ENCODE data around the gene MRPS7.

Gene MRPS7

GRCh38 chr17:75270218-75270965 lies 8.7 kb downstream of the MRPS7 start (continued):
- no peak for TF ChIP-seq ZNF2 (tag by site-specific recombination; IDR thresholded peaks at IDR 0.05)
- peak; percentile 61; the same call in 1 of the 2 replicates for TF ChIP-seq BCL11B (tag by site-specific recombination; IDR thresholded peaks at IDR 0.05; ENCODE audit: low read depth)
- no peak; the same call in 1 of the 2 replicates for TF ChIP-seq ZNF660 (tag by site-specific recombination; IDR thresholded peaks at IDR 0.05)
- TF ChIP-seq BCL11A (tag by site-specific recombination; IDR thresholded peaks at IDR 0.05; ENCODE audit: low read depth), result 0 out of 2 replicates have a peak, but pooled peaks have one; percentile 45
- TF ChIP-seq ZNF600 (tag by site-specific recombination; IDR thresholded peaks at IDR 0.05), result peak; percentile 87
- peak; percentile 59 for TF ChIP-seq HIC1 (tag by site-specific recombination; IDR thresholded peaks at IDR 0.05)
- peak; percentile 87 for TF ChIP-seq ZEB2 (tag by site-specific recombination; IDR thresholded peaks at IDR 0.05)
- peak; percentile 95 for TF ChIP-seq ZBTB20 (tag by site-specific recombination; IDR thresholded peaks at IDR 0.05)
- TF ChIP-seq ZNF776 (tag by site-specific recombination; IDR thresholded peaks at IDR 0.05; ENCODE audit: borderline replicate concordance), result no peak
- TF ChIP-seq ZBTB48 (tag by site-specific recombination; IDR thresholded peaks at IDR 0.05), result peak; percentile 65; the same call in 1 of the 2 replicates
- TF ChIP-seq ZBTB6 (tag by site-specific recombination; IDR thresholded peaks at IDR 0.05), result peak; percentile 89
- TF ChIP-seq ZNF239 (tag by site-specific recombination; IDR thresholded peaks at IDR 0.05), result no peak
- TF ChIP-seq ZNF501 (tag by site-specific recombination; IDR thresholded peaks at IDR 0.05), result peak; percentile 53
- TF ChIP-seq ZIC2 (tag by site-specific recombination; IDR thresholded peaks at IDR 0.05), result peak; percentile 83
- peak; percentile 92 for TF ChIP-seq ZNF335 (tag by site-specific recombination; conservative IDR thresholded peaks at IDR 0.05)
- peak; percentile 80 for TF ChIP-seq ZBTB8A (tag by site-specific recombination; IDR thresholded peaks at IDR 0.05)
- no peak for TF ChIP-seq TCF7L2 (IDR thresholded peaks at IDR 0.05; ENCODE audit: borderline replicate concordance, low read depth, low read length)
- peak; percentile 61 for TF ChIP-seq ZFP69B (tag by site-specific recombination; IDR thresholded peaks at IDR 0.05)
- no peak for TF ChIP-seq ZNF266 (tag by site-specific recombination; IDR thresholded peaks at IDR 0.05; ENCODE audit: low read depth)
- 0 out of 2 replicates have a peak, but pooled peaks have one; percentile 8 for TF ChIP-seq ZNF777 (tag by site-specific recombination; IDR thresholded peaks at IDR 0.05; ENCODE audit: borderline replicate concordance)
- TF ChIP-seq ZBTB21 (tag by site-specific recombination; IDR thresholded peaks at IDR 0.05), result peak; percentile 30; the same call in 1 of the 2 replicates
- peak; percentile 46; the same call in 1 of the 2 replicates for TF ChIP-seq ZNF692 (tag by site-specific recombination; IDR thresholded peaks at IDR 0.05)
- TF ChIP-seq, protein P1, sequence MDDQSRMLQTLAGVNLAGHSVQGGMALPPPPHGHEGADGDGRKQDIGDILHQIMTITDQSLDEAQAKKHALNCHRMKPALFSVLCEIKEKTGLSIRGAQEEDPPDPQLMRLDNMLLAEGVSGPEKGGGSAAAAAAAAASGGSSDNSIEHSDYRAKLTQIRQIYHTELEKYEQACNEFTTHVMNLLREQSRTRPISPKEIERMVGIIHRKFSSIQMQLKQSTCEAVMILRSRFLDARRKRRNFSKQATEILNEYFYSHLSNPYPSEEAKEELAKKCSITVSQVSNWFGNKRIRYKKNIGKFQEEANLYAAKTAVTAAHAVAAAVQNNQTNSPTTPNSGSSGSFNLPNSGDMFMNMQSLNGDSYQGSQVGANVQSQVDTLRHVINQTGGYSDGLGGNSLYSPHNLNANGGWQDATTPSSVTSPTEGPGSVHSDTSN (CRISPR knock-in tag; IDR thresholded peaks at IDR 0.05), result peak; percentile 67
- no peak for TF ChIP-seq HOXA7 (CRISPR knock-in tag; IDR thresholded peaks at IDR 0.05; ENCODE audit: borderline replicate concordance)
- TF ChIP-seq GLIS1 (tag by site-specific recombination; IDR thresholded peaks at IDR 0.05), result peak; percentile 70; the same call in 1 of the 2 replicates
- TF ChIP-seq ZNF518A (tag by site-specific recombination; conservative IDR thresholded peaks at IDR 0.05; ENCODE audit: low read depth), result 0 out of 2 replicates have a peak, but pooled peaks have one; percentile 23
- TF ChIP-seq EGR2 (tag by site-specific recombination; IDR thresholded peaks at IDR 0.05; ENCODE audit: low read depth), result peak; percentile 88
- peak; percentile 52 for TF ChIP-seq SP3 (tag by site-specific recombination; IDR thresholded peaks at IDR 0.05)
- TF ChIP-seq ZSCAN23 (tag by site-specific recombination; IDR thresholded peaks at IDR 0.05), result no peak
- peak; percentile 37; the same call in 1 of the 2 replicates for TF ChIP-seq ZNF423 (tag by site-specific recombination; IDR thresholded peaks at IDR 0.05)

All from HEK293 (cell line).